A673 (cell line): ENCODE data around the gene ROR1. TPM values are rescaled to one million over a fixed set of nuclear protein-coding genes. Genes with fewer than 3 reads are reported as not detected.

Experiments used
- BruUV-seq: library from RNA; stranded (reverse); fragments of 400-500 nt; replicated peaks from 2 replicates; lab custom pipeline; 2021; lab: Mats Ljungman, UMichigan
- CTCF ChIA-PET: fragments of 300-600 bp; sonication (Branson Sonifier 250); formaldehyde crosslinking; loops from one replicate; lab custom pipeline; 2022; ENCODE audit warnings: antibody characterized with exemption; lab: Charles Lee
- POLR2A ChIA-PET: fragments of 300-600 bp; sonication (Branson Sonifier 250); formaldehyde crosslinking; loops from one replicate; lab custom pipeline; 2022; ENCODE audit warnings: antibody characterized with exemption; ENCODE audit not compliant: low non-redundant PET; lab: Charles Lee
- DNase-seq: peaks from one replicate; pipeline ENCODE4 v3.0.0-alpha.2; 2015; ENCODE audit warnings: low spot score
- H3K27ac ChIP-seq: fragments of 200-600 bp; sonication (generic); 2 replicates; pipeline ENCODE4 v1.5.1; 2016; ENCODE audit warnings: mixed run types, low read depth, mild to moderate bottlenecking, mixed read lengths, antibody characterized with exemption, low read length; ENCODE audit not compliant: poor library complexity, severe bottlenecking
- H3K27me3 ChIP-seq: fragments of 200-600 bp; sonication (generic); replicated peaks from 2 replicates; pipeline ENCODE4 v1.6.1; 2017; ENCODE audit warnings: mixed run types, low read depth, mild to moderate bottlenecking, mixed read lengths, antibody characterized with exemption, low read length; ENCODE audit not compliant: insufficient read depth, poor library complexity
- H3K36me3 ChIP-seq: fragments of 200-600 bp; sonication (generic); 2 replicates; pipeline ENCODE4 v1.6.1; 2016; ENCODE audit warnings: mixed run types, mild to moderate bottlenecking, mixed read lengths, antibody characterized with exemption, low read length; ENCODE audit not compliant: insufficient read depth, poor library complexity, severe bottlenecking
- H3K4me1 ChIP-seq: fragments of 200-600 bp; sonication (generic); 2 replicates; pipeline ENCODE4 v1.6.1; 2017; ENCODE audit warnings: mixed run types, mild to moderate bottlenecking, mixed read lengths, antibody characterized with exemption, low read length; ENCODE audit not compliant: insufficient read depth, poor library complexity, severe bottlenecking
- H3K4me3 ChIP-seq: fragments of 200-600 bp; sonication (generic); 2 replicates; pipeline ENCODE4 v1.5.1; 2016; ENCODE audit warnings: low read depth, mixed run types, mild to moderate bottlenecking, mixed read lengths, low read length; ENCODE audit not compliant: poor library complexity, severe bottlenecking
- H3K9me3 ChIP-seq: fragments of 200-600 bp; sonication (generic); 2 replicates; pipeline ENCODE4 v1.6.1; 2016; ENCODE audit warnings: mixed run types, low read depth, mild to moderate bottlenecking, mixed read lengths, antibody characterized with exemption, low read length; ENCODE audit not compliant: poor library complexity, severe bottlenecking
- CTCF ChIP-seq: fragments of 300-800, 200-600 bp; sonication (generic); conservative IDR thresholded peaks from 2 replicates; pipeline ENCODE4 v1.5.1; 2017; ENCODE audit warnings: low read depth, mild to moderate bottlenecking, antibody characterized with exemption, low read length, moderate library complexity, mixed read lengths
- EZH2 ChIP-seq: fragments of 200-600 bp; sonication (generic); IDR thresholded peaks from 2 replicates; pipeline ENCODE4 v1.6.1; 2017; ENCODE audit warnings: borderline replicate concordance, low read depth, mild to moderate bottlenecking, mixed read lengths, antibody characterized with exemption, low read length; ENCODE audit not compliant: poor library complexity, severe bottlenecking
- intact Hi-C: fragments of 100-400 bp; cut with micrococcal nuclease; formaldehyde crosslinking; loops from one replicate; pipeline ENCODE4 v1.10.0; 2022; ENCODE audit not compliant: unreplicated experiment
- total RNA-seq: library from RNA; stranded (reverse); gene quantifications from 2 replicates; pipeline ENCODE4 v1.2.3, GENCODE V29; 2021

Gene ROR1
- total RNA-seq, 1 experiment from 2014 or later = 7.4 TPM

GRCh38 chr1:63799307-63799706 is 25.5 kb downstream of the ROR1 start:
- peaks cover 11% of the 10 kb centered on the region for H3K4me1 ChIP-seq
- no peaks in the 10 kb centered on the region for H3K9me3 ChIP-seq
- CTCF ChIA-PET = no interaction called here
- no peaks in the 10 kb centered on the region for H3K36me3 ChIP-seq
- H3K27me3 ChIP-seq = no peaks in the 10 kb centered on the region
- no TSS peak for BruUV-seq
- intact Hi-C loops = no loop called here
- H3K27ac ChIP-seq = no peak overlapping the region
- POLR2A ChIA-PET = interaction anchor here (0.6 kb wide), 1 partner anchor 958 kb away, joined by 4 read pairs; no protein-coding TSS in a partner anchor
- H3K4me3 ChIP-seq = no peak overlapping the region
- DNase-seq = no peak
- no peak for TF ChIP-seq CTCF
- no peak for TF ChIP-seq EZH2

- CTCF ChIA-PET = no interaction called here
- H3K9me3 ChIP-seq = no peaks in the 10 kb centered on the region
- POLR2A ChIA-PET = no interaction called here
- no TSS peak for BruUV-seq
- no peaks in the 10 kb centered on the region for H3K27me3 ChIP-seq
- H3K4me1 ChIP-seq = peaks cover 8% of the 10 kb centered on the region
- DNase-seq = no peak
- H3K4me3 ChIP-seq = no peak overlapping the region
- TF ChIP-seq CTCF = no peak
- no peak for TF ChIP-seq EZH2
- H3K36me3 ChIP-seq = no peaks in the 10 kb centered on the region
- H3K27ac ChIP-seq = no peak overlapping the region
- intact Hi-C loops = no loop called here
Observed at GRCh38 chr1:63799820-63800219, 26.0 kb downstream of the ROR1 start.

GRCh38 chr1:63802109-63802508 is 28.3 kb downstream of the ROR1 start:
- H3K9me3 ChIP-seq = no peaks in the 10 kb centered on the region
- H3K4me3 ChIP-seq = no peak overlapping the region
- H3K4me1 ChIP-seq = peaks cover 4% of the 10 kb centered on the region
- intact Hi-C loops = no loop called here
- no peaks in the 10 kb centered on the region for H3K36me3 ChIP-seq
- no peaks in the 10 kb centered on the region for H3K27me3 ChIP-seq
- ChIA-PET CTCF (interaction anchor here (0.6 kb wide), 1 partner anchor 110 kb away, joined by 4 read pairs; no protein-coding TSS in a partner anchor), POLR2A (no interaction called here)
- DNase-seq = no peak
- TF ChIP-seq CTCF (no peak; the same call in 1 of the 2 replicates), EZH2 (no peak)
- no peak overlapping the region for H3K27ac ChIP-seq
- BruUV-seq = no TSS peak
